GM12801 (cell line): Measurements from ENCODE around the gene RALB.

Experiments used
- CTCF ChIP-seq: IDR thresholded peaks from one replicate; pipeline ENCODE4 v1.5.1; 2011; ENCODE audit warnings: control low read depth; ENCODE audit not compliant: insufficient read length; ENCODE audit errors: extremely low read depth

The RALB gene

GRCh38 chr2:120323807-120324399, 71.3 kb downstream of the RALB start:
- no peak for TF ChIP-seq CTCF

GRCh38 chr2:120324933-120325332, 72.3 kb downstream of the RALB start:
- no peak for TF ChIP-seq CTCF

DNA sequence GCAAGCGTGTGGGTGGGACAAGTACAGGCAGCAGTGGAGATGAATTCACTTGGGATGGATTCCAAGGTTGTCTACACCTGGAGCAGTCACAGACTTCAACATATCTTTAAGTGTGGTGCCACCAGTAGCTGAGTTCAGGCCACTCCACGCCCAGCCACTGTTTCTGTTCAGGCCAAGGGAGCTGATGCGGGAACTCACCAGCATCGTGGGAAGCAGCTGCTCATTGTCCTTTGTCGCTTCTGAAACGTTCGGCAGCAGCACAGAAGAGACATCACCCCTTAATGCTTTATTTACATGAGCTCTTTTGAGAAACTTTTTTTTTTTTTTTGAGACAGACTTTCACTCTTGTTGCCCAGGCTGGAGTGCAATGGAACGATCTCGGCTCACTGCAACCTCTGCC, 73.4 kb downstream of the RALB start:
- TF ChIP-seq CTCF: no peak

GRCh38 chr2:120330946-120331822, 78.5 kb downstream of the RALB start:
- TF ChIP-seq CTCF: no peak

DNA sequence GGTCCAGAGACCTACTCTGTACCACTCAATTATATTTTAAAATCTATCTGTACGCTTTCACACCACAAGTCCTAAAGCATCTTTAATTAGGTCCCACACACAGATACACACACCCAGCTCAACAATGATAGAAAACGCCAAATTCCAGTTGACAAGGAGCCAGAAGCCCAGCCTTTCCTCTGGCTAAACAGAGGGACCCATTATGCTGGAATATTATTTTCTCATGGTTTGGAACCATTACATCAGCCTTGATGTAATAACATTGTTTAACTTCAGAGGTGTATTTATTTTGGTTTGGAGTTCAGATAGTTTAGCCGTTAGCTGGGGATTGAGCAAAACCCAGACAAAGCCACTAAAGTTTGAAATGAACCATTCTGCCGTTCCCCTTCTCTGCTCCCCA, 79.3 kb downstream of the RALB start:
- no peak for TF ChIP-seq CTCF

- TF ChIP-seq CTCF: no peak
Observed at GRCh38 chr2:120332384-120332783, 79.7 kb downstream of the RALB start.

GRCh38 chr2:120334068-120334467, 81.4 kb downstream of the RALB start:
- TF ChIP-seq CTCF: no peak
